ENCODE measurements around the gene PDE8A.

The PDE8A gene

GRCh38 chr15:85100186-85100937 lies 118.7 kb downstream of the PDE8A start:
- in situ Hi-C loops (cut with MboI; ENCODE audit: low sequenced_read_pairs, unreplicated experiment), result no loop called here
- no peak for TF ChIP-seq CTCF (IDR thresholded peaks at IDR 0.05; ENCODE audit: borderline replicate concordance, control extremely low read depth, extremely low read depth, insufficient read depth, missing control alignments)
- no peak for DNase-seq (ENCODE audit: low spot score)

- DNase-seq (ENCODE audit: low spot score), result no peak
- TF ChIP-seq CTCF (IDR thresholded peaks at IDR 0.05; ENCODE audit: borderline replicate concordance, control extremely low read depth, extremely low read depth, insufficient read depth, missing control alignments), result no peak
- in situ Hi-C loops (cut with MboI; ENCODE audit: low sequenced_read_pairs, unreplicated experiment), result no loop called here
These were observed 122.9 kb downstream of the PDE8A start for GRCh38 chr15:85104584-85104983.

GRCh38 chr15:85108136-85108535 lies 126.5 kb downstream of the PDE8A start:
- no peak for TF ChIP-seq CTCF (IDR thresholded peaks at IDR 0.05; ENCODE audit: borderline replicate concordance, control extremely low read depth, extremely low read depth, insufficient read depth, missing control alignments)
- in situ Hi-C loops (cut with MboI; ENCODE audit: low sequenced_read_pairs, unreplicated experiment), result no loop called here
- no peak for DNase-seq (ENCODE audit: low spot score)

GRCh38 chr15:85109333-85109732 lies 127.7 kb downstream of the PDE8A start:
- in situ Hi-C loops (cut with MboI; ENCODE audit: low sequenced_read_pairs, unreplicated experiment), result no loop called here
- no peak for TF ChIP-seq CTCF (IDR thresholded peaks at IDR 0.05; ENCODE audit: borderline replicate concordance, control extremely low read depth, extremely low read depth, insufficient read depth, missing control alignments)
- no peak for DNase-seq (ENCODE audit: low spot score)

GRCh38 chr15:85112997-85113396 lies 131.3 kb downstream of the PDE8A start:
- no peak for TF ChIP-seq CTCF (IDR thresholded peaks at IDR 0.05; ENCODE audit: borderline replicate concordance, control extremely low read depth, extremely low read depth, insufficient read depth, missing control alignments)
- in situ Hi-C loops (cut with MboI; ENCODE audit: low sequenced_read_pairs, unreplicated experiment), result no loop called here
- no peak for DNase-seq (ENCODE audit: low spot score)

GRCh38 chr15:85114886-85115285 lies 133.2 kb downstream of the PDE8A start:
- no peak for DNase-seq (ENCODE audit: low spot score)
- in situ Hi-C loops (cut with MboI; ENCODE audit: low sequenced_read_pairs, unreplicated experiment), result no loop called here
- TF ChIP-seq CTCF (IDR thresholded peaks at IDR 0.05; ENCODE audit: borderline replicate concordance, control extremely low read depth, extremely low read depth, insufficient read depth, missing control alignments), result no peak

Data from GM13976 (cell line).